ENCODE data around the gene WBP4.
"Not testable (repeated sequence)": the region's sequence is repeated elsewhere in the genome, so short reads cannot be mapped to it uniquely, and the experiment has no call there.

Gene WBP4

DNA sequence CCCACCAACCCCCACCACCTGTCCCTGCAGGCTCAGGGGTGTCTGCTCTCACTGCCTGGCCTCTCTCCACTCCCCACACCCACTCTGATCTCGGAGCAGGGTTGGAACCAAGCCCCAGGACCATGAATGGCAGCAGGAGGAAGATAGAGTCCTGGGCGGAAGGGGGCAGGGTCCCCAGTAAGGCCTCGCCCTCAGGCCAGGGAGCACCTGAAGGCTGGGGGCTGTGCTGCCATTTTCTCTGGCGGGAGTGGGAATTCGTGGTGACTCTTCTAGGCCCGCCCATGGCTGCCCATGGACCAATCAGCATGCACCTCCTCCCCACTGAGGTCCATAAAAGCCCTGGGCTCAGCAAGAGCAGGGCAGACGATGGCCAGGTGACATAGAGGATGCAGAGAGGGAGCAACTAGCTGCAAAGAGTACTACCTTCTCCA lies 46.3 kb downstream of the WBP4 start:
- TF ChIP-seq, protein P1, sequence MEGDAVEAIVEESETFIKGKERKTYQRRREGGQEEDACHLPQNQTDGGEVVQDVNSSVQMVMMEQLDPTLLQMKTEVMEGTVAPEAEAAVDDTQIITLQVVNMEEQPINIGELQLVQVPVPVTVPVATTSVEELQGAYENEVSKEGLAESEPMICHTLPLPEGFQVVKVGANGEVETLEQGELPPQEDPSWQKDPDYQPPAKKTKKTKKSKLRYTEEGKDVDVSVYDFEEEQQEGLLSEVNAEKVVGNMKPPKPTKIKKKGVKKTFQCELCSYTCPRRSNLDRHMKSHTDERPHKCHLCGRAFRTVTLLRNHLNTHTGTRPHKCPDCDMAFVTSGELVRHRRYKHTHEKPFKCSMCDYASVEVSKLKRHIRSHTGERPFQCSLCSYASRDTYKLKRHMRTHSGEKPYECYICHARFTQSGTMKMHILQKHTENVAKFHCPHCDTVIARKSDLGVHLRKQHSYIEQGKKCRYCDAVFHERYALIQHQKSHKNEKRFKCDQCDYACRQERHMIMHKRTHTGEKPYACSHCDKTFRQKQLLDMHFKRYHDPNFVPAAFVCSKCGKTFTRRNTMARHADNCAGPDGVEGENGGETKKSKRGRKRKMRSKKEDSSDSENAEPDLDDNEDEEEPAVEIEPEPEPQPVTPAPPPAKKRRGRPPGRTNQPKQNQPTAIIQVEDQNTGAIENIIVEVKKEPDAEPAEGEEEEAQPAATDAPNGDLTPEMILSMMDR (IDR thresholded peaks at IDR 0.05; ENCODE audit: insufficient read depth, low read length, poor library complexity, severe bottlenecking) = no peak
- H3K4me3 ChIP-seq (replicated peaks; ENCODE audit: low read depth, low read length) = no peak overlapping the region
- no peaks in the 10 kb centered on the region for H3K27me3 ChIP-seq (replicated peaks; ENCODE audit: control insufficient read depth, insufficient read depth, low read length)
- no peak for DNase-seq (ENCODE audit: extremely low read depth, insufficient read length)
- no peaks in the 10 kb centered on the region for H3K36me3 ChIP-seq (ENCODE audit: control insufficient read depth, insufficient read depth, low read length)

DNA sequence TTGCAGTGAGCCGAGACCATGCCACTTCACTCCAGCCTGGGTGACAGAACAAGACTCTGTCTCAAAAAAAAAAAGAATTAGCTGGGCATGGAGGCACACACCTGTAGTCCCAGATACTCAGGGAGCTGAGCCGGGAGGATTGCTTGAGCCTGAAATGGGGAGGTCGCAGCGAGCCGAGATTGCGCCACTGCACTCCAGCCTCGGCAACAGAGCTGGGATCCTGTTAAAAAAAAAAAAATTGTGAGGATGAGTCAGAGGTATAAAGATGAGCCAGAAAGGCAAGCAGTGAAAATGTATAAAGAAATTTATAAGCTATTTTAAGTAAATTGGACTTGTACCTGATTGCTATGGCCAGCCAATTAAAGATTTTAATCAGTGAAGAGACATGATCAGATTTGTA lies 50.1 kb downstream of the WBP4 start:
- TF ChIP-seq, protein P1 (IDR thresholded peaks at IDR 0.05; ENCODE audit: insufficient read depth, low read length, poor library complexity, severe bottlenecking) = no peak
- DNase-seq (ENCODE audit: extremely low read depth, insufficient read length) = no peak
- Histone ChIP-seq H3K36me3 (ENCODE audit: control insufficient read depth, insufficient read depth, low read length) (no peaks in the 10 kb centered on the region), H3K27me3 (replicated peaks; ENCODE audit: control insufficient read depth, insufficient read depth, low read length) (no peaks in the 10 kb centered on the region), H3K4me3 (replicated peaks; ENCODE audit: low read depth, low read length) (no peak overlapping the region)

GRCh38 chr13:41117869-41118268 lies 56.6 kb downstream of the WBP4 start:
- TF ChIP-seq, protein P1 (IDR thresholded peaks at IDR 0.05; ENCODE audit: insufficient read depth, low read length, poor library complexity, severe bottlenecking) = no peak
- H3K27me3 ChIP-seq (replicated peaks; ENCODE audit: control insufficient read depth, insufficient read depth, low read length) = no peaks in the 10 kb centered on the region
- no peak overlapping the region for H3K4me3 ChIP-seq (replicated peaks; ENCODE audit: low read depth, low read length)
- no peaks in the 10 kb centered on the region for H3K36me3 ChIP-seq (ENCODE audit: control insufficient read depth, insufficient read depth, low read length)
- DNase-seq (ENCODE audit: extremely low read depth, insufficient read length) = no peak

GRCh38 chr13:41122838-41123237 lies 61.5 kb downstream of the WBP4 start:
- H3K27me3 ChIP-seq (replicated peaks; ENCODE audit: control insufficient read depth, insufficient read depth, low read length) = no peaks in the 10 kb centered on the region
- H3K36me3 ChIP-seq (ENCODE audit: control insufficient read depth, insufficient read depth, low read length) = no peaks in the 10 kb centered on the region
- TF ChIP-seq, protein P1 (IDR thresholded peaks at IDR 0.05; ENCODE audit: insufficient read depth, low read length, poor library complexity, severe bottlenecking) = no peak
- no peak for DNase-seq (ENCODE audit: extremely low read depth, insufficient read length)
- H3K4me3 ChIP-seq (replicated peaks; ENCODE audit: low read depth, low read length) = no peak overlapping the region

DNA sequence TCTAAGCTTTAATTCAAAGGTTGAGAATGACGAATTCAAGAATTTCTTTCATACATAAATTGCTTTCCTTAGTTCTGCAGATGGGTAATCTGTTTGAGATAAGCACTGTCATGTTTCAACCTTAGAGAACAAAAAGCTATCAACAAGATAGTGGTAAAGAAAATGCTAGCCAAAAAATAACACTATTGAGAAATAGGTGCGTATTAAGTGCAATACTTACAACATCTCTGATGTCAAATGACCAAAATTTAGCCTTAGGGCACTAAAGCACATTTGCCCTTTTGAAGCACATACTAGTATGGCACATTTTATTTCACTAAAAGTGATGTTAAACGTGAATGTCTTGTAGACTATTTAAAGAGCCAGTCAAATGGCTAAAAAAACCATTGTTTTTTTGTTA lies 66.4 kb downstream of the WBP4 start:
- H3K27me3 ChIP-seq (replicated peaks; ENCODE audit: control insufficient read depth, insufficient read depth, low read length) = no peaks in the 10 kb centered on the region
- TF ChIP-seq, protein P1 (IDR thresholded peaks at IDR 0.05; ENCODE audit: insufficient read depth, low read length, poor library complexity, severe bottlenecking) = no peak
- DNase-seq (ENCODE audit: extremely low read depth, insufficient read length) = no peak
- no peak overlapping the region for H3K4me3 ChIP-seq (replicated peaks; ENCODE audit: low read depth, low read length)
- no peaks in the 10 kb centered on the region for H3K36me3 ChIP-seq (ENCODE audit: control insufficient read depth, insufficient read depth, low read length)

DNA sequence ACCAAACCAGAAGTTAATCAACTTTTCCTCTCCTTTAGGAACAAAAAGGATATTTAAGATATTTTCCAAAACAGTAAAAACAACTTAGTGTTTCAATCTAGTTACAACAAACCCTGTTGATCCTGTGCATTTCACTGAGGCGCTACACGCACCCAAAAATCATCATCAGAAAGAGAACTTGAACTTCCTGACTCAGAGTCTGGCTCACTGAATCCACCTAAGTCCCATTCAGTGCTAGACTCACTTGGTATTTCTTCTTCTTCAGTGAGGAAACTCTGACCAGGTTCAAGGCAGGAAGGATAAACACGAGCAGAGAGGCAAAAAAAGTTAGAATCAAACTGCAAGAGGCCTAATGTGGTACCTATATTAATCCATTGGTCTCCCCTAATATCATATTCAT lies 69.0 kb downstream of the WBP4 start:
- TF ChIP-seq, protein P1 (IDR thresholded peaks at IDR 0.05; ENCODE audit: insufficient read depth, low read length, poor library complexity, severe bottlenecking) = no peak
- no peaks in the 10 kb centered on the region for H3K36me3 ChIP-seq (ENCODE audit: control insufficient read depth, insufficient read depth, low read length)
- DNase-seq (ENCODE audit: extremely low read depth, insufficient read length) = no peak
- H3K27me3 ChIP-seq (replicated peaks; ENCODE audit: control insufficient read depth, insufficient read depth, low read length) = no peaks in the 10 kb centered on the region
- H3K4me3 ChIP-seq (replicated peaks; ENCODE audit: low read depth, low read length) = peak overlapping the region; percentile 28

GRCh38 chr13:41131189-41131588 lies 69.9 kb downstream of the WBP4 start:
- not testable (repeated sequence) for DNase-seq (ENCODE audit: extremely low read depth, insufficient read length); H3K27me3 ChIP-seq (replicated peaks; ENCODE audit: control insufficient read depth, insufficient read depth, low read length); H3K36me3 ChIP-seq (ENCODE audit: control insufficient read depth, insufficient read depth, low read length); H3K4me3 ChIP-seq (replicated peaks; ENCODE audit: low read depth, low read length)

DNA sequence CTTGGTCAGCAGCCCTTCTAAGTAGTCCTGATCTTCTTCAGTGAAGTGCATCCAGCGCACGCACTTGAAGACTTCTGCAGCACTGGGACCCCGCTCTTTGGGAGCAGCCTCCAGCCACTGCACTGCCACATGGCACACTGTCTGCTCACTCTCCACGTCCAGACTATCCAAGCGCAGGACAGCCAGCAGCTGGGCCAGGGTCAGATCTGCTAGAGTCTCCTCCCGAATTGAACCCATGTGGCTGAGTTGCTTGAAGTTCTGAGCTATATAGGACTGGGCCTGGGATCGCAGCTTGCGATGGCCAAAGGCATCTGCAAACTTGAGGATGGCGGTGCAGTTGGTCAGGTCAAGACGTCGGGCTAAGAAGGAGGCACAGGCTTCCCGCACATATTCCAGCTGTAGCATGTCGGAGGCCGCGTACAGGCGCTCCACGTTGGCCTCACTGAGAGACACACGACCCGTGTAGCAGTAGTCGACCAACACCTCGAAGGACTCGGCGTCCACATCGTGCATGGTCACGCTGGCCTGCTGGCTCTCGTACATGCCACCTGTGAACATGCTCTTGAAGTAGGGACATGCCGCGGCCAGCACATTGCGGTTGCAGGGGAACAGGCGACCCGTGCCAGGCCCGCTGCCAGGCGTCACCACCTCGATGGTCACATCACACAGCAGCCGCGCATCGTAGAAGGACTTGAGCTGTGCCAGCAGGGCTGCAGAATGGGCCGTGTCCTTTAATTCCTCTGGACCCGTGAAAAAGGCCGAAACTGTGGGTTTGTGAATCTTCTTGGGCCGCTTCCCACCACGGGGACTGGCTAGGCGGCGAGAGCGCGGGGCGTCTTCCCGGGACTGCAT lies 70.6 kb downstream of the WBP4 start:
- H3K4me3 ChIP-seq (replicated peaks; ENCODE audit: low read depth, low read length) = peak overlapping the region; percentile 90
- DNase-seq (ENCODE audit: extremely low read depth, insufficient read length); H3K36me3 ChIP-seq (ENCODE audit: control insufficient read depth, insufficient read depth, low read length); H3K27me3 ChIP-seq (replicated peaks; ENCODE audit: control insufficient read depth, insufficient read depth, low read length): not testable (repeated sequence)
